ENCODE data around the gene TRPM2.

Gene TRPM2

GRCh38 chr21:44437696-44438431, 84.4 kb downstream of the TRPM2 start:
- DNase-seq (ENCODE audit: low spot score in 2 of 2) (no peak), ATAC-seq (ENCODE audit: low read depth) (no peak)
- H3K4me1 Mint-ChIP-seq, result no peaks in the 10 kb centered on the region
- H3K27me3 Mint-ChIP-seq, result peaks cover 3% of the 10 kb centered on the region
- no peaks in the 10 kb centered on the region for H3K9me3 Mint-ChIP-seq
- no peak overlapping the region for H3K4me3 Mint-ChIP-seq
- no peak overlapping the region for H3K27ac Mint-ChIP-seq
- peaks cover 8% of the 10 kb centered on the region for H3K36me3 Mint-ChIP-seq

- Mint-ChIP-seq H3K27ac (no peak overlapping the region), H3K27me3 (peaks cover 3% of the 10 kb centered on the region), H3K36me3 (peaks cover 8% of the 10 kb centered on the region), H3K9me3 (no peaks in the 10 kb centered on the region), H3K4me3 (no peak overlapping the region), H3K4me1 (no peaks in the 10 kb centered on the region)
- DNase-seq (ENCODE audit: low spot score in 2 of 2) (no peak), ATAC-seq (ENCODE audit: low read depth) (no peak)
Observed at GRCh38 chr21:44438531-44439210, 85.2 kb downstream of the TRPM2 start.

GRCh38 chr21:44439211-44439600, 85.8 kb downstream of the TRPM2 start:
- DNase-seq (ENCODE audit: low spot score in 2 of 2), result no peak
- Mint-ChIP-seq H3K9me3 (no peaks in the 10 kb centered on the region), H3K27me3 (peaks cover 3% of the 10 kb centered on the region), H3K4me3 (no peak overlapping the region), H3K27ac (no peak overlapping the region), H3K36me3 (peaks cover 8% of the 10 kb centered on the region), H3K4me1 (peaks cover under 1% of the 10 kb centered on the region)
- ATAC-seq (ENCODE audit: low read depth), result no peak

- ATAC-seq (ENCODE audit: low read depth), result no peak
- peaks cover 7% of the 10 kb centered on the region for H3K36me3 Mint-ChIP-seq
- peaks cover 3% of the 10 kb centered on the region for H3K4me1 Mint-ChIP-seq
- no peak overlapping the region for H3K4me3 Mint-ChIP-seq
- H3K27me3 Mint-ChIP-seq, result peaks cover 3% of the 10 kb centered on the region
- no peaks in the 10 kb centered on the region for H3K9me3 Mint-ChIP-seq
- no peak overlapping the region for H3K27ac Mint-ChIP-seq
- no peak for DNase-seq (ENCODE audit: low spot score in 2 of 2)
Observed at GRCh38 chr21:44440241-44441040, 87.0 kb downstream of the TRPM2 start.

- Mint-ChIP-seq H3K27me3 (no peaks in the 10 kb centered on the region), H3K27ac (no peak overlapping the region), H3K36me3 (peaks cover 2% of the 10 kb centered on the region), H3K9me3 (no peaks in the 10 kb centered on the region), H3K4me1 (peaks cover 3% of the 10 kb centered on the region), H3K4me3 (no peak overlapping the region)
- ATAC-seq (ENCODE audit: low read depth) (no peak), DNase-seq (ENCODE audit: low spot score in 2 of 2) (no peak)
Observed at GRCh38 chr21:44441041-44441400, 87.6 kb downstream of the TRPM2 start.

GRCh38 chr21:44441581-44442265, 88.3 kb downstream of the TRPM2 start:
- Mint-ChIP-seq H3K4me1 (peaks cover 3% of the 10 kb centered on the region), H3K27ac (no peak overlapping the region), H3K36me3 (peaks cover 2% of the 10 kb centered on the region), H3K9me3 (no peaks in the 10 kb centered on the region), H3K4me3 (no peak overlapping the region), H3K27me3 (no peaks in the 10 kb centered on the region)
- no peak for ATAC-seq (ENCODE audit: low read depth)
- DNase-seq (ENCODE audit: low spot score in 2 of 2), result no peak

GRCh38 chr21:44442266-44443125, 89.1 kb downstream of the TRPM2 start:
- Mint-ChIP-seq H3K9me3 (no peaks in the 10 kb centered on the region), H3K27ac (no peak overlapping the region), H3K27me3 (peaks cover 3% of the 10 kb centered on the region), H3K4me1 (peaks cover 3% of the 10 kb centered on the region), H3K4me3 (no peak overlapping the region), H3K36me3 (peaks cover 2% of the 10 kb centered on the region)
- DNase-seq (ENCODE audit: low spot score in 2 of 2) (no peak), ATAC-seq (ENCODE audit: low read depth) (no peak)

- no peaks in the 10 kb centered on the region for H3K9me3 Mint-ChIP-seq
Observed at GRCh38 chr21:44443291-44443890, 90.0 kb downstream of the TRPM2 start.

GRCh38 chr21:44443891-44444285, 90.5 kb downstream of the TRPM2 start:
- no peaks in the 10 kb centered on the region for H3K9me3 Mint-ChIP-seq
- H3K27me3 Mint-ChIP-seq, result peaks cover 5% of the 10 kb centered on the region
- ATAC-seq (ENCODE audit: low read depth) (no peak), DNase-seq (ENCODE audit: low spot score in 2 of 2) (no peak)
- peaks cover 2% of the 10 kb centered on the region for H3K36me3 Mint-ChIP-seq
- no peak overlapping the region for H3K4me3 Mint-ChIP-seq
- H3K4me1 Mint-ChIP-seq, result peaks cover 3% of the 10 kb centered on the region
- no peak overlapping the region for H3K27ac Mint-ChIP-seq

More at GRCh38 chr21:44443291-44443890, 90.0 kb downstream of the TRPM2 start:
- H3K4me1 Mint-ChIP-seq, result peaks cover 3% of the 10 kb centered on the region
- DNase-seq (ENCODE audit: low spot score in 2 of 2) (no peak), ATAC-seq (ENCODE audit: low read depth) (no peak)
- H3K36me3 Mint-ChIP-seq, result peaks cover 2% of the 10 kb centered on the region
- H3K27me3 Mint-ChIP-seq, result peaks cover 3% of the 10 kb centered on the region
- no peak overlapping the region for H3K27ac Mint-ChIP-seq
- no peak overlapping the region for H3K4me3 Mint-ChIP-seq

GRCh38 chr21:44444286-44444931, 91.0 kb downstream of the TRPM2 start:
- Mint-ChIP-seq H3K27me3 (peaks cover 9% of the 10 kb centered on the region), H3K36me3 (peaks cover under 1% of the 10 kb centered on the region), H3K4me1 (peaks cover 3% of the 10 kb centered on the region), H3K9me3 (no peaks in the 10 kb centered on the region), H3K4me3 (no peak overlapping the region), H3K27ac (no peak overlapping the region)
- ATAC-seq (ENCODE audit: low read depth), result no peak
- no peak for DNase-seq (ENCODE audit: low spot score in 2 of 2)

- Mint-ChIP-seq H3K9me3 (no peaks in the 10 kb centered on the region), H3K4me3 (no peak overlapping the region), H3K36me3 (no peaks in the 10 kb centered on the region), H3K27me3 (peaks cover 13% of the 10 kb centered on the region), H3K4me1 (peaks cover 3% of the 10 kb centered on the region), H3K27ac (no peak overlapping the region)
- DNase-seq (ENCODE audit: low spot score in 2 of 2) (no peak), ATAC-seq (ENCODE audit: low read depth) (no peak)
Observed at GRCh38 chr21:44445145-44445812, 91.9 kb downstream of the TRPM2 start.

- Mint-ChIP-seq H3K4me1 (peaks cover 3% of the 10 kb centered on the region), H3K27ac (no peak overlapping the region), H3K4me3 (no peak overlapping the region), H3K27me3 (peaks cover 19% of the 10 kb centered on the region), H3K9me3 (peaks cover 5% of the 10 kb centered on the region), H3K36me3 (peaks cover 2% of the 10 kb centered on the region)
- no peak for ATAC-seq (ENCODE audit: low read depth)
- DNase-seq (ENCODE audit: low spot score in 2 of 2), result no peak
Observed at GRCh38 chr21:44448651-44449131, 95.3 kb downstream of the TRPM2 start.
